ENCODE measurements around the gene SAMD4B.
A peak's percentile ranks its signal among the peaks of the same experiment; 100 is the strongest.

SAMD4B gene

DNA sequence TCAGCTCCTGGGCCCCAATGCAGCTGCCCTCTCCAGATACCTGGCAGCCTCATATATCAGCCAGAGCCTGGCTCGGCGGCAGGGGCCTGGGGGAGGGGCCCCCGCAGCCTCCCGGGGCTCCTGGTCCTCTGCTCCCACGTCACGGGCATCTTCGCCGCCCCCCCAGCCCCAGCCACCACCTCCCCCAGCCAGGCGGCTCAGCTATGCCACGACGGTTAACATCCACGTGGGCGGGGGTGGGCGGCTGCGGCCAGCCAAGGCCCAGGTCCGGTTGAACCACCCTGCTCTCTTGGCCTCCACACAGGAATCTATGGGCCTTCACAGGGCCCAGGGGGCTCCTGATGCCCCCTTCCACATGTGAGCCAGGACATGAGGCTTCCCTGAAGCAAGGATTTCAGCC, 82.7 kb downstream of the SAMD4B start:
- Histone ChIP-seq H4K91ac (ENCODE audit: low read depth, low read length, poor library complexity) (no peak overlapping the region), H3K36me3 (replicated peaks in 1 of 2; ENCODE audit: control insufficient read depth in 2 of 2, insufficient read depth in 2 of 2, low read length in 2 of 2) (peaks cover 47 to 65% of the 10 kb centered on the region in 2 donors), H3K4ac (ENCODE audit: low read length) (no peak overlapping the region), H2BK12ac (ENCODE audit: low read length) (no peak overlapping the region), H3K18ac (ENCODE audit: low read length) (no peak overlapping the region), H3K9me3 (replicated peaks in 1 of 2; ENCODE audit: control insufficient read depth in 2 of 2, insufficient read depth in 1 of 2, low read depth in 1 of 2, low read length in 2 of 2) (no peaks in the 10 kb centered on the region), H3K14ac (ENCODE audit: low read length) (no peak overlapping the region), H2BK120ac (ENCODE audit: low read depth, low read length) (no peak overlapping the region), H3K27me3 (ENCODE audit: control insufficient read depth in 3 of 3, insufficient read depth in 3 of 3, low read depth in 1 of 3, low read length in 3 of 3) (no peaks in the 10 kb centered on the region), H2AFZ (ENCODE audit: low read length) (no peak overlapping the region), H3K23ac (ENCODE audit: low read depth, low read length, poor library complexity) (peak overlapping the region; percentile 9), H3K27ac (replicated peaks; ENCODE audit: low read length) (no peak overlapping the region), H3K9ac (ENCODE audit: low read depth, low read length, poor library complexity) (no peak overlapping the region), H2BK15ac (ENCODE audit: low read length) (no peak overlapping the region), H4K8ac (ENCODE audit: low read depth, low read length) (no peak overlapping the region), H3K4me3 (ENCODE audit: low read length in 2 of 2) (no peak overlapping the region), H3K79me1 (ENCODE audit: low read depth, low read length) (peaks cover 2% of the 10 kb centered on the region), H3K4me2 (ENCODE audit: insufficient read depth, low read length, poor library complexity, severe bottlenecking) (no peak overlapping the region), H2AK5ac (ENCODE audit: low read depth, low read length) (no peak overlapping the region), H3K4me1 (ENCODE audit: control insufficient read depth in 2 of 2, insufficient read depth in 1 of 2, low read depth in 1 of 2, low read length in 2 of 2) (peaks cover 18 to 19% of the 10 kb centered on the region in 2 donors), H2BK5ac (ENCODE audit: low read length) (no peak overlapping the region)
- no peak for DNase-seq (ENCODE audit: low spot score)
- WGBS, 2 donors (ENCODE audit: extremely low coverage in 2 of 2, insufficient read length in 2 of 2, insufficient replicate concordance in 1 of 2), result no CpG with 5 or more reads among the region's 16 CpGs

DNA sequence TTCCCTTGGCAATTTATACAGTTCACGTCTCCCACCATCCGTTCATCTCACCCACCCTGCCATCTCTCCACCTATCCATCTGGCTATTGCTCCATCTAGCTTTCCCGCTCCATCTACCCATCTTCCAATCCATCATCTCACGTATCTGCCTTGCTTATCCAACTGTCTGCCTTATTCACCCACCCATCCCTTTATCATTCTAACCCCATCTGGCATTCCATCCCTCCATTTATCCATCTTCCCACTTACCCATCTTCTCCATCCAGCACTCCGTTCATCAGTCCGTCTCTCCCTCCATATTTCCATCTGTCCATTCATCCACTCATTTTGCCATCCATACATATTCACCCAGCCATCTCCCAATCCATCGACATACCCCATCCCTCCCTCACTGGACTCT, 83.5 kb downstream of the SAMD4B start:
- Histone ChIP-seq H3K79me1 (ENCODE audit: low read depth, low read length) (peaks cover 2% of the 10 kb centered on the region), H3K27ac (replicated peaks; ENCODE audit: low read length) (peak overlapping the region; percentile 35), H3K18ac (ENCODE audit: low read length) (no peak overlapping the region), H3K4me3 (ENCODE audit: low read length in 2 of 2) (no peak overlapping the region), H3K27me3 (ENCODE audit: control insufficient read depth in 3 of 3, insufficient read depth in 3 of 3, low read depth in 1 of 3, low read length in 3 of 3) (no peaks in the 10 kb centered on the region), H3K4me2 (ENCODE audit: insufficient read depth, low read length, poor library complexity, severe bottlenecking) (no peak overlapping the region), H2BK120ac (ENCODE audit: low read depth, low read length) (no peak overlapping the region), H2BK12ac (ENCODE audit: low read length) (no peak overlapping the region), H3K23ac (ENCODE audit: low read depth, low read length, poor library complexity) (no peak overlapping the region), H2AK5ac (ENCODE audit: low read depth, low read length) (no peak overlapping the region), H2AFZ (ENCODE audit: low read length) (no peak overlapping the region), H3K9me3 (replicated peaks in 1 of 2; ENCODE audit: control insufficient read depth in 2 of 2, insufficient read depth in 1 of 2, low read depth in 1 of 2, low read length in 2 of 2) (no peaks in the 10 kb centered on the region), H2BK15ac (ENCODE audit: low read length) (no peak overlapping the region), H3K36me3 (replicated peaks in 1 of 2; ENCODE audit: control insufficient read depth in 2 of 2, insufficient read depth in 2 of 2, low read length in 2 of 2) (peaks cover 39 to 57% of the 10 kb centered on the region in 2 donors), H3K4me1 (ENCODE audit: control insufficient read depth in 2 of 2, insufficient read depth in 1 of 2, low read depth in 1 of 2, low read length in 2 of 2) (peaks cover 18 to 19% of the 10 kb centered on the region in 2 donors), H3K14ac (ENCODE audit: low read length) (no peak overlapping the region), H4K8ac (ENCODE audit: low read depth, low read length) (no peak overlapping the region), H3K4ac (ENCODE audit: low read length) (no peak overlapping the region), H4K91ac (ENCODE audit: low read depth, low read length, poor library complexity) (no peak overlapping the region), H2BK5ac (ENCODE audit: low read length) (no peak overlapping the region), H3K9ac (ENCODE audit: low read depth, low read length, poor library complexity) (no peak overlapping the region)
- WGBS, 2 donors (ENCODE audit: extremely low coverage in 2 of 2, insufficient read length in 2 of 2, insufficient replicate concordance in 1 of 2), result 100% methylated on average over 2 to 4 of the region's 7 CpGs
- no peak for DNase-seq (ENCODE audit: low spot score)

DNA sequence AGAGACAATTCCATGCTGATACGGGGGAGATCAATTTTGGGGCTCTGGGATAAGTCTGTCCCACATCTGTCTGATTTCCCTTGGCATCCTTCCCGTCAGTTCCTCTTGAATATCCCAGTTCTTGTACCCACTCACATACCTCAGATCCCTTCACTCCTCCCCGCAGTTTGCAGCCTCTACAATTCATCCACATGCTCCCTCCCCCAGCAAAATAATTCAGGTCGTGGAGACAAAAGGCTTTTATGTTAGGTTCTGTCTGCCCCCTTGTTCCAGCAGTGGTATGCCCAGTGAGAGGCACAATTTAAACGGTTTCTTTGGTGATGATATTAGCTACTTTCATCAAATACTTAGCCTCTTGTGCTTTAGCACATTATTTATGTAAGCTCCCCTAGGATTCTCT, 83.9 kb downstream of the SAMD4B start:
- Histone ChIP-seq H4K91ac (ENCODE audit: low read depth, low read length, poor library complexity) (no peak overlapping the region), H2AFZ (ENCODE audit: low read length) (no peak overlapping the region), H2BK5ac (ENCODE audit: low read length) (no peak overlapping the region), H3K18ac (ENCODE audit: low read length) (no peak overlapping the region), H3K4me2 (ENCODE audit: insufficient read depth, low read length, poor library complexity, severe bottlenecking) (no peak overlapping the region), H2BK120ac (ENCODE audit: low read depth, low read length) (no peak overlapping the region), H3K4ac (ENCODE audit: low read length) (no peak overlapping the region), H3K27ac (replicated peaks; ENCODE audit: low read length) (peak overlapping the region; percentile 35), H3K23ac (ENCODE audit: low read depth, low read length, poor library complexity) (no peak overlapping the region), H3K4me3 (ENCODE audit: low read length in 2 of 2) (no peak overlapping the region), H2AK5ac (ENCODE audit: low read depth, low read length) (no peak overlapping the region), H3K36me3 (replicated peaks in 1 of 2; ENCODE audit: control insufficient read depth in 2 of 2, insufficient read depth in 2 of 2, low read length in 2 of 2) (peaks cover 40 to 53% of the 10 kb centered on the region in 2 donors), H2BK12ac (ENCODE audit: low read length) (no peak overlapping the region), H3K79me1 (ENCODE audit: low read depth, low read length) (no peaks in the 10 kb centered on the region), H2BK15ac (ENCODE audit: low read length) (no peak overlapping the region), H3K14ac (ENCODE audit: low read length) (no peak overlapping the region), H3K9ac (ENCODE audit: low read depth, low read length, poor library complexity) (no peak overlapping the region), H4K8ac (ENCODE audit: low read depth, low read length) (no peak overlapping the region), H3K4me1 (ENCODE audit: control insufficient read depth in 2 of 2, insufficient read depth in 1 of 2, low read depth in 1 of 2, low read length in 2 of 2) (peaks cover 18 to 19% of the 10 kb centered on the region in 2 donors), H3K27me3 (ENCODE audit: control insufficient read depth in 3 of 3, insufficient read depth in 3 of 3, low read depth in 1 of 3, low read length in 3 of 3) (no peaks in the 10 kb centered on the region), H3K9me3 (replicated peaks in 1 of 2; ENCODE audit: control insufficient read depth in 2 of 2, insufficient read depth in 1 of 2, low read depth in 1 of 2, low read length in 2 of 2) (no peaks in the 10 kb centered on the region)
- no peak for DNase-seq (ENCODE audit: low spot score)
- no CpG with 5 or more reads among the region's 5 CpGs for WGBS, 2 donors (ENCODE audit: extremely low coverage in 2 of 2, insufficient read length in 2 of 2, insufficient replicate concordance in 1 of 2)

DNA sequence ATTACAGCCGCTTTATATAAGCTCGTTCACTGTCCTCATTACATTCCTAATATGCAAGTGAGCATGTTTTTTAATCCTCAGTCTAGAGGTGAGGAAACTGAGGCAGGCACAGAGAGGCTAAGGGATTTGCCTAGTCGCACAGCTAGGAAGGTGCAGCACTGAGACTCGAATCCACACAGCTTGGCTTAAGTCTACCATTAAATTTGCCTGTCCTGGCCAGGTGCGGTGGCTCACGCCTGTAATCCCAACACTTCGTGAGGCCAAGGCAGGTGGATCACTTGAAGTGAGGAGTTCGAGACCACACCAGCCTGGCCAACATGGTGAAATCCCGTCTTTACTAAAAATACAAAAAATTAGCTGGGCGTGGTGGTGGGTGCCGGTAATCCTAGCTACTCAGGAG, 85.5 kb downstream of the SAMD4B start:
- Histone ChIP-seq H3K4ac (ENCODE audit: low read length) (no peak overlapping the region), H2BK5ac (ENCODE audit: low read length) (no peak overlapping the region), H2BK15ac (ENCODE audit: low read length) (no peak overlapping the region), H3K9ac (ENCODE audit: low read depth, low read length, poor library complexity) (no peak overlapping the region), H3K14ac (ENCODE audit: low read length) (no peak overlapping the region), H3K27ac (replicated peaks; ENCODE audit: low read length) (no peak overlapping the region), H3K4me3 (ENCODE audit: low read length in 2 of 2) (no peak overlapping the region), H2AFZ (ENCODE audit: low read length) (no peak overlapping the region), H4K91ac (ENCODE audit: low read depth, low read length, poor library complexity) (no peak overlapping the region), H3K36me3 (replicated peaks in 1 of 2; ENCODE audit: control insufficient read depth in 2 of 2, insufficient read depth in 2 of 2, low read length in 2 of 2) (peaks cover 37 to 47% of the 10 kb centered on the region in 2 donors), H3K4me2 (ENCODE audit: insufficient read depth, low read length, poor library complexity, severe bottlenecking) (no peak overlapping the region), H3K79me1 (ENCODE audit: low read depth, low read length) (no peaks in the 10 kb centered on the region), H3K9me3 (replicated peaks in 1 of 2; ENCODE audit: control insufficient read depth in 2 of 2, insufficient read depth in 1 of 2, low read depth in 1 of 2, low read length in 2 of 2) (no peaks in the 10 kb centered on the region), H2BK12ac (ENCODE audit: low read length) (no peak overlapping the region), H2AK5ac (ENCODE audit: low read depth, low read length) (no peak overlapping the region), H3K27me3 (ENCODE audit: control insufficient read depth in 3 of 3, insufficient read depth in 3 of 3, low read depth in 1 of 3, low read length in 3 of 3) (no peaks in the 10 kb centered on the region), H4K8ac (ENCODE audit: low read depth, low read length) (no peak overlapping the region), H3K18ac (ENCODE audit: low read length) (peak overlapping the region; percentile 20), H2BK120ac (ENCODE audit: low read depth, low read length) (no peak overlapping the region), H3K23ac (ENCODE audit: low read depth, low read length, poor library complexity) (no peak overlapping the region), H3K4me1 (ENCODE audit: control insufficient read depth in 2 of 2, insufficient read depth in 1 of 2, low read depth in 1 of 2, low read length in 2 of 2) (peaks cover 18 to 19% of the 10 kb centered on the region in 2 donors)
- no peak for DNase-seq (ENCODE audit: low spot score)
- no CpG with 5 or more reads among the region's 11 CpGs for WGBS, 2 donors (ENCODE audit: extremely low coverage in 2 of 2, insufficient read length in 2 of 2, insufficient replicate concordance in 1 of 2)

Data from neuronal stem cell (in vitro differentiated cells).